Gastrocnemius medialis (tissue), 4 donors: ENCODE measurements around the gene MANSC1.

ENCODE experiments used
- POLR2A ChIP-seq, 2 donors: fragments of 450-650 bp; IDR thresholded peaks; one replicate each; pipeline ENCODE4 v1.6.1; 2017; ENCODE audit warnings: antibody characterized with exemption in 2 of 2, mild to moderate bottlenecking in 2 of 2, moderate library complexity in 2 of 2
- TF ChIP-seq, protein P1 (sequence below), 5 experiments: fragments of 450-650 bp in 3 of 5; fragments of 200-600 bp in 2 of 5; sonication (generic) in 2 of 5; IDR thresholded peaks in 4 of 5; conservative IDR thresholded peaks in 1 of 5; 1 replicate in 4 of 5; 2 replicates in 1 of 5; pipeline ENCODE4 v1.5.1; 2016 to 2019; ENCODE audit warnings: antibody characterized with exemption in 5 of 5, mild to moderate bottlenecking in 3 of 5, moderate library complexity in 3 of 5

DNA sequence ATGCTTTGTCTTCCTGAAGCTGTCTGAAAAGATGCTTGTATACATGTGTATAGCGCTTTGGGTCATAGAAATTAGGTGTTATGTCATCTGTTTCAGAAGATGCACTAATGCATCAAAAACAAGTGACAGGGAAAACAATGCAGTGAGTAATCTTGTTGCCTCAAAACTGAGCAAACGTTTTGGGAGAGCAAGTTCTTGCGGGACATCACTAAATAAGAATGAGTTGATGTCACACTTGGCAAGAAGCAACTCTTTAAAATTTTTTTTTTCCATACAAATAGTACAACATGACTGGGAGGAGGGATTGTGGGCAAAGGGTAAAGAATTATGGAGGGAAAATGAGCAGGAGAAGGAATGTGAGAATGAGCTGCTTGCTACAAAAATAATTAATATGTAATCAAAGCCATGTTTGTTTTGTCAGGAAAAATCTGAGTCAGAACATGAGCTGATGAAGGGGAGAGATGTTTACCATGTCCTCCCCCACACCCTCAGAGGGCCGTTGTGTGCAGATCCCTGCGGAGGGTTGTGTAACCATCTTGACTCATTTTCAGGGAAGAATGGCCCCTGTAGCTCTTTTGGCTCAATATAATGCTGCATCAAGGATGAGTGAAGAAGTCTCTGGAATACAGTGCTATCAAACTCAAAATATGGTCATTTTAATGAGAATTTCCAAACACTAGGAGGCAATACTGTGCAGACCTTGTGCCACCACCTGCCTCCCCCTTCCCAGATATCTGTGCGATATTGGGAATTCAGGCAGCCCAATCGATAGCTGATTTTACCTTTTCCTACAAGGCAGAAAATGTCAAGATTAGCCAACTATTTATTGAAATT is 48.2 kb upstream of the MANSC1 start:
- TF ChIP-seq, protein P1, sequence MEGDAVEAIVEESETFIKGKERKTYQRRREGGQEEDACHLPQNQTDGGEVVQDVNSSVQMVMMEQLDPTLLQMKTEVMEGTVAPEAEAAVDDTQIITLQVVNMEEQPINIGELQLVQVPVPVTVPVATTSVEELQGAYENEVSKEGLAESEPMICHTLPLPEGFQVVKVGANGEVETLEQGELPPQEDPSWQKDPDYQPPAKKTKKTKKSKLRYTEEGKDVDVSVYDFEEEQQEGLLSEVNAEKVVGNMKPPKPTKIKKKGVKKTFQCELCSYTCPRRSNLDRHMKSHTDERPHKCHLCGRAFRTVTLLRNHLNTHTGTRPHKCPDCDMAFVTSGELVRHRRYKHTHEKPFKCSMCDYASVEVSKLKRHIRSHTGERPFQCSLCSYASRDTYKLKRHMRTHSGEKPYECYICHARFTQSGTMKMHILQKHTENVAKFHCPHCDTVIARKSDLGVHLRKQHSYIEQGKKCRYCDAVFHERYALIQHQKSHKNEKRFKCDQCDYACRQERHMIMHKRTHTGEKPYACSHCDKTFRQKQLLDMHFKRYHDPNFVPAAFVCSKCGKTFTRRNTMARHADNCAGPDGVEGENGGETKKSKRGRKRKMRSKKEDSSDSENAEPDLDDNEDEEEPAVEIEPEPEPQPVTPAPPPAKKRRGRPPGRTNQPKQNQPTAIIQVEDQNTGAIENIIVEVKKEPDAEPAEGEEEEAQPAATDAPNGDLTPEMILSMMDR (IDR thresholded peaks at IDR 0.05 in 4 of 5, conservative IDR thresholded peaks at IDR 0.05 in 1 of 5) = no peak
- TF ChIP-seq POLR2A (IDR thresholded peaks at IDR 0.05) = no peak
